Fibroblast of skin of left biceps (primary cell): ENCODE results near the gene CADM2.

Source experiments
- DNase-seq, 2 experiments: peaks; one replicate each; pipeline ENCODE4 v3.0.0-alpha.2; 2013; ENCODE audit warnings: low read depth in 2 of 2

CADM2 gene

DNA sequence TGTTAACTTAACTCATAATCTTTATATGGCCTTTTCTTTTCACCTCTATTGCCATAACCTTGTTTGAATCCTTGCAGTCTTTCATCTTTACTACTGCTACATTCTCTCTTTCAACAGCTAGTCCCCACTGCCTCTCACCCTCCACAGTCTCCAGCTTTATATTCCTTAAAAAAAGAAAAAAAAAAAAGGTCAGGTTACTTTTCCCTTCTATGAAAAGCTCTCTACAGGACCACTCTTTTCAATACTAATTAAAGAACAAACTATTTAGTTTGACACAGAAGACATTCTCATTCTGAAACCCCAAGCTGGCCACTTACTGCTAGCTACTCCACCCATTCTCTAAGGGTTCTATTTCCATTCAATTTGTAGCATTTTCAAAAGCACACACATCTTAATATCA lies 25.6 kb downstream of the CADM2 start:
- DNase-seq = no peak

DNA sequence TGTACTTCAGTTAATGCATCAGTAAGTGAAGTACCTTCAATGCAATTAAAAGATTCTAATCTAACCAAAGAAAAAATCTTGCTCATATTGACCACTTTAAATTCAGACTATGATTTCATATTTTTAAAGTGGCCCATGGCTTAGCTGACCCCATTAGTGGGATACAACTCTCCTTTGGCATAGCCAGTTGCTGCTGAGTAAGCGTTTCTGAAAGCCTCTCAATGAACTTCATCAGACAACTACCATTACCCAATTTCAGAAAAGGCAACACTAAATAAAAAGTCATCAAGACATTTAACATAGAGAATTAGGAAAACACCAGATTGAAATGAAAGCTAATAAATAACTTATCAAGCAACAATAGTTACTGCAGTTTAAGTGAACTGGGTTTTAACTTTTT lies 27.0 kb downstream of the CADM2 start:
- no peak for DNase-seq

DNA sequence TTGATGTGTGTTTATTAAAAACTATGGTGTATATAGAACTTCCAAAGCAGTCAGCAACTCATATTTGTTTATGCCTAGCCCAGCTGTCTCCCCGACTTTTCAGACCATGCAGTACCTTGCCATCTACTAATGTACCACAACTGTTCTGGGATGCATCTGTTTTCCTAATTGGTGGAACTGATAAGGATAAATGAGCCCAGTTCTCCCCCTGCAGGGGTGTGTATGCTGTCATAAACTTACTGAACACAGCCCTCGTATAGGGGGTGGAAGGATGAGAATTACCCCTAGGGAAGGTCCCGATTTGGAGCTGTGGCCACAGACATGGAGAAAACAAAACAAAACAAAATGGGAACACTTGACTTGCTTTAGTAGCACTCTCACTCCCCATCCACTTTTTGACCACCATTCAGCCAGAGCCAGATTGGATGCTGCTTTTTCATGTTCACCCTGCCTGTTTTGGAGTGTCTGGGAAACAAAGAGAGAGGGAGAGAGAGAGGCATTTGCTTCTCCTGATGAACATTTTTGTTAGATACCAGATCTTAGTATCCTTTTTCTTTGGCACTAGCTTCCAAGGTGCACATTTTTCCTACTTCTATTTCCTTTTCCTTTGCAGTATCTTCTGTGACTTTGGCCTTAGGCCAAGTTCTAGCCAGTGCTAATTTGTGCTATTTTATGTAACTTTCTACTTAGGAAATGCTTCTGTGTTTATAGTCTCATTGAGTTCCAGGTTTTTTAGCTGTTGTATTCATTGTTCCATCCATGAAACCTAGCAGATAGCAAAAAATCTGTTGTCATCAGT lies 29.1 kb downstream of the CADM2 start:
- DNase-seq = no peak

DNA sequence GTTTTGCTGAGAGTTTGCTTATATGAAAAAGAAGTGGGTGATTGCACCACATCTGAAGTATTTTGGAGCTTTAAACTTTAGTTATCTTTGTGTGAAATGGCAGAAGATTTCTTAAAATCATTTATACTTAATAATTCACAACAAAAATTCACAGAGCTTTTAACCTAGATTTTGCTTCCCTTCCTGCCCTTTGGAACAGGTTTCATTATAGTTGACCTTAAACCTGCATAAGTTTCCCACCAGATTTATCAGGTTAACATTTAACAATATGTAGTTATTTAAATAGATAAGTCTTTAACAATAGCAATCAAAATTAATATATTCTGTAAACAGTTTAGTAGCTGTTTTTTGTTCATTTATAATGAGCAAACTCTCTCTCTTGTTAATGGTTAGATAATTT lies 30.3 kb downstream of the CADM2 start:
- no peak for DNase-seq

DNA sequence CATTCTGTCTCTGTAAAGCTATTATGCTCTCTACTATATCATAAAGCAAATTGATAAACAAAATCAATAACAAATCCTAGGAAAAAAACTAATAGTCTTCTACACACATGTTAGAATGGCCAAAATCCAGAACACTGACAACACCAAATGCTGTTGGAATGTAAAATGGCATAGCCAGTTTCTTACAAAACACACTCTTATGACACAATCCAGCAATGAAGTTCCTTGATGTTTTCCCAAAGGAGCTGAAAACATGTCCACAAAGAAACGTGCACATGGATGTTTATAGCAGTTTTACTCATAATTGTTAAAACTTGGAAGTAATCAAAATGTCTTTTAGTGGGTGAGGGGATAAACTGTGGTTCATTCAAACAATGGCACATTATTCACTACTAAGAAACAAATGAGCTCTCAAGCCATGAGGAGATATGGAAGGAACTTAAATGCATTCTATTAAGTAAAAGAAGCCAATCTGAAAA lies 32.7 kb downstream of the CADM2 start:
- DNase-seq = no peak

DNA sequence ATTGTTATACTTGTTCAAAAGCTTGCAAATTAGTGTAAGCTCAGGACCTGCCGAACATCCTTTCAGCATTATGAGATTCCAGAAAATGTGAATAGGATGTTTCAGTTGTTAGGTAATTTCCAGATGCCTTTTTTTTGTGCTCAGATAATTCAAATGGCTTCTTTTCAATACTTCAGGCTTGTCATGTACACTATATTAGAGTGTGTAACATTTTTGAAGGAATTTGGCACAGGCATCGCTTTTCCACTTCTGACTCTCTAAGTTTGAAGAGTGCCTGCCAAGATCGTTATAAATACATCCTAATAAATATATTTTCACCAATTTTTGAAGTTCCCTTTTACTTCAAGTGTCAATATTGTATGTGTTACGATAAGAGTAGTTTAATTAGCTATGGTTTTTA lies 35.2 kb downstream of the CADM2 start:
- DNase-seq = no peak

DNA sequence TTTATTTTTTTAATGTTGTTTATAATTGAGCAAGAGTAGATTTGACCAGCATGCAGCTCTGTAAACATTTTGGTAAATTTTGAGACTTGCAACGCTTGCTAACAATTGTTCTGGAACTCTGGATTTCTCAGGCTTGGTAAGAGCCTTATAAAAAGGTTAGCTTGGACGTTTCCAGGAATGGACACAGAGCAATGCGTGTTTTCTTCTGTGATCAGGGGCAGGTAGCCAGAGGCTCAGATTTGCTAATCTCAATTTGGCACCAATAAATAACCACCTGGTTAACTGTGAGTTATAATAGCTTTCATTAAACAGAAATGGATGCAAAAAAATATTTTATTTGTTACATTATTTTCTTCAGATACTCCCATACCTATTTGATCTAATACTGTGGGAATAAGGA lies 39.8 kb downstream of the CADM2 start:
- no peak for DNase-seq

DNA sequence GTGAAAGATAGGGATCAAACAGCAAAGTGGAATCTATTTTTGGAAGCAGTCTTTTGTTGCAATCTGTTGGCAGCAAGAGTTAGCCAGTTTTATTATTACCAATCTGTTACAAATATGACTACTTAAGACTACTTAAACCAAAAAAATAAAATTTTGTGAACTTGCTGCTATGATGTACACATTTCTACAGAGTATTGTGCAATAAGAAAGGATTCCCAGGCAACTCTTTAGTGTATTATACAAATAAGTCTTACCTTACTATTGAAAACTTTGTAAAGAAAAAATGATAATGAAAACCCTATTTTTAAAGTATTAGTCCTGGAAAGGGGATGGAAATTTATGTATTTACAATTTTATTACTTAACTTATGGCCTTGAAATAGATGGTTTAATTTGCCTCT lies 44.7 kb downstream of the CADM2 start:
- DNase-seq = no peak

DNA sequence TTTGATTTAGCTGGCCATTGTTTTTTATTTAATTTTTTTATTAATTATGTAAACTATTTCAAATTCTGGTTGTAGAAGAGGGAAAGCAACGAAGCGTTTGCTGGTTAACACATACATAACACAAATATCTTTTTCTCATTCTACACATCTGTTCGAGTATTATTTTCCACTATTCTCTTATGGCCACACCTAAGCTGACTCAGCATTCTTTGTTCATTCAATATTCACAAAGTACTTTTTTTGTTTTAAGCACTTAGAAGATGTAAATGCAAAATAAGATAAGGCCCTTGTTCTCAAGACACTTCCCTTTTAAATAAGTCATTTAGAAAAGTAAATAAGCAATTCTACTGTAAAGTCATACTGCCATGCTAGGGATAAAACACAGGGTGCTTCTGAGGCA lies 45.4 kb downstream of the CADM2 start:
- DNase-seq = no peak

DNA sequence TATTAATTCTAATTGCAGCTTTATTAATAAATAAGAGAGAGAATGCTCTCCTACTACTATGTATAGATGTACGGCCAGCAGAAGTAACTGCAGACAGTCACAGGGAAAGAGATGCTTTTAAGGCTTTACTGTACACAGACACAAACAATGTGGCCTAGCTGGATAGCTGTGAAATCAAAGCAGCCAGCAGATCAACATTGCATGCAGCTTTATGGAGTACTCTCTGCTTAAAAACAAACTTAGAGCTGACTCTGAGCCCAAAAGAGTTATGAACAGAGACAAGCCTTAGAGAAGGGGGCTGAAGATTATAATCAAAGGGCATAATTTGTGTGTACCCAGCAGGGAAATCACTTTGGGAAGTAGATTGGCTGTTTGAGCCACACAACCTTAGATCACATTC lies 47.2 kb downstream of the CADM2 start:
- DNase-seq = no peak

DNA sequence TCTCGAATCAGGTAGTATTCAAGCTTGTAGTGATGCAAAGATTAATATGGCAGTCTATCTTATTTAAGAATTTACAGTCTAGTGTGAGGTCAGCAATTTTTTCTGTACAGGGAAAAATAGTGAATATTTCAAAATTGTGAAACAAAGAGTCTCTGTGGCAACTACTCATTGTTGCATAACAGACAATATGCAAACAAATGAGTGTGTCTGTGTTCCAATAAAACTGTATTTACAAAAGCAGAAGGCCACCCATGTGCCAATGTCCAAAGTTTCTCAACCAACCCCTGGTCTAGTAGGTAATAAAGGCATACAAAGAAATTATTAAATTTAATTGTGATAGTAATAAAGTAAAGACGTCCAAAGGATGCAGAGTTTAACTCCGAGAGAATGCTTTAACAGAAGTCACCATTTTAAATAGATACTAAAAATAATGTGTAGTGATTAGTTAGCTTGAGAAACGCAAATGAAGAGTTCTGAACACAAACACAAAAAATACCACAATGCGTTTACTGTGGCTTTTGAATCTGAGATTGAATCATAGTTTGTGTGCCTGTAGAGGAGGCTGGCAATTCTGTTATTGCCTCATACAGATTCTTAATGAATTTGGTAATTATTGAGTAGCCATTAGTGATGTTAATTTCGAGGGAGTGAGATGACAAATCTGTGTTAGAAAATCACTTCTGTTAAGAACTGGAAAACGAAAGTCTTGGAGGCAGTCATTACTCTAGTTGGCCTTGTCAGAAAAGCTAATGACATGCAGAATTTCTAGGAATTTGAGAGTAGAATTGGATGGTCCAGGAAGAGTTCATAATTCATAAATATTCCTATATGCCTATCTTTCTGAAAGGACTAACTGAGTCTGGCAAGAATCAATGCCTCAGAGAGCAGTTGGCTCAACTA lies 48.7 kb downstream of the CADM2 start:
- no peak for DNase-seq

DNA sequence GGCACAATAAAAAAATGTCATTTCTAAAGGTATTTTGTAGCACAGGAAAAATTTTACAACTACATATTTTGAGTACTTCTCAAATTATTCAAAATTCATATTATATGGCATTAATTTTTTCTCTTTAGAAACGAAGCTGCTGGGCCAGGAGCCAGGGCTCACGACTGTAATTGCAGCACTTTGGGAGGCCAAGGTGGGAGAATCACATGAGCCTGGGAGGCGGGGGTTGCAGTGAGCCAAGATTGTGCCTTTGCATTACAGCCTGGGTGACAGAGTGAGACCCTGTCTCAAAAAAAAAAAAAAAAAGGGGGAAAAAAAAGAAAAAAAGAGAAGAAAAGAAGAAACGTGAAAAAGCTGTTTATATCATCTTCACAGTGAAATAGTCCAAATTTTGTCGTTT lies 62.0 kb downstream of the CADM2 start:
- DNase-seq = no peak

DNA sequence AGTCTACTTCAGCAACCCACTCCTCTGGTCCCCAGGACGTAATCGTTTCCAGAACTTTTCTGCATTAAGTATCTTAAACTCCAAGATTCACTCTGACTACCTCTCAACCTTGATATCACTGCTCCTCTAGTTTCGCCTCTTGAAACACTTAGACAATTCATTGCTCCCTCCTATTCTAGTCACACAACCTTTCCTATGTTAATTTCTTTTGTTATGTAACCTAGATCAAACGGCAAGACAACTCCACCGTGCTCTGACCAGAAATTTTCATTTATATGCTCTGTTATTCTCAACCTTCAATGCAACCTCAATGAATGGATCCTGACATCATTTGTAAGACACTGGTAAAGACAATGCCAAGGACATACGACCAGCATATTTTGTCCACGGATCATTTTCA lies 71.3 kb downstream of the CADM2 start:
- DNase-seq = no peak

DNA sequence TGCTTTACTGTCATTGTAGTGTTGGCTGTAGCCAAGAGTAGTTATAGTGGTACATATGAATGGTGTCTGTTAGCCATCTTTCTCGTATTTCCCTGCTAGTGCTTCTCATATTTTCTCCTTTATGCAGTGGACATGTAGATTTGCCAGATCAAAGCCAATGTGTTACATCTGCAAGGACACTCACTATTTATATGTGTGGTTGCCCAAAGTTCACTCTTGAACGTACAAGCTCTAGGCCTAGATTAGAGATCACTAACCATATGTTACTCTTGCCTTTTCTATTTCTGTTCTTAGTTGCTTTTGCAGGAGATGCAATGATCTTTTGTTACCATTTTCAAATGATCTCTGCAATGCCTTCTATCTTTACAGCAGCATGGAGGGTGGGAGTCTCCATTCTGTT lies 78.4 kb downstream of the CADM2 start:
- no peak for DNase-seq

DNA sequence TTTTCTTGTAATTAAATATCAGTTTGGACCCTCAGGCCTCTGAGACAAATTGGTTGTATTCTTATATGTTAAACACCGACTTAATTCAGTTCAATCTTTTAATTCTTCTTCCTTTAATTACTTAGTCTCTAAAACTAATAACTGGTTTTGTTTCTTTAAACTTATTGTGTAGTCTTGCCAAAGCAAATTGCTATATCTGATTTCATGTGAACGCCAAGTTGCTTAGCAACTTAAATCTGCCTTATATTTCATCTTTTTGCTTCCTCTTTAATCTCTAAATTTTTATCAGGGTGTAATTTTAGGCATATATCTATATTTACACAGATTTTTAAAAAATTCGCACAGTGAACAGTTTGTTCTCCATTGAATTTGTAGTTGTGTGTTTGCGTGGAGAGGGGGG lies 82.2 kb downstream of the CADM2 start:
- DNase-seq = no peak

DNA sequence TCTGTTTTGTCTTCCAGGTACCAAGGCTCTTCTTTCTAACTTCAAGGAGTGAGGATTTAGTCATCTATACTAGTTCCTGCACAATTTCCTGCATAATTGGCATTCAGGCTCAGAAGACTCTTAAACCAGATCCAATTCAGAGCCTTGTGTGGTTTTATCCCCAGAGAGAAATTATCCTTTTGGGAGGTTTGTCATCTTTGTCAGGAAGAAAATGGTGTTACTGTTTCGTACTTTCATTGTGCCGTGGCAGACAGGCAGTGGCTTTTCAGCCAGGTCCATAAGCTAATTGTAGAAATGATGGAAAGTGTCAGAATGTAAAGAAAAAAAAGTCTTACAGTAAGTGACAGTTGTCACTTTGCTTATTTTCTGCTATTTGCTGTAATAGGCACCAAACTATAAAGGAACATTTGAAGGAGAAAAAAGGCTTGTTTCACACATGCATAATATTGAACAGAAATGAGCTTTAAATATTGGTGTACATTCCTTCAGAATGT lies 82.8 kb downstream of the CADM2 start:
- DNase-seq = no peak

DNA sequence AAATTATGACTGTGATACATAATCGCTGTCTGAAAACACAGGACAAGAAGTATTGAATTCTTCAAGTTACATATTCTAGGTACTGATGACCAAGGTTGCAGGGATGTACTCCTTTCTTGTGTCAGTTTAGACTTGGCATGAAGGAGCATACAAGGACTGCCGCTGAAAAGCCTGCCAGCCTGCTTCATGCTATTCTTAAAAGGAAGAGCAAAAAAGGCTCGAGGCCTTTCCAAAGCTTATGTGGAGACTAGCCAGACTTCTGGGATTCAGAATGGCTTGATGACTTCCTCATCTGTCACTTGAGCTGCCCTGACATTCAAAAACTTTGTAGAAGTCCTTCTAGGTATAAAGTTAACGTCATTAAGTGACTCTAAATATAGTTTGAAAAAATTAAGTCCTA lies 92.0 kb downstream of the CADM2 start:
- DNase-seq = no peak

DNA sequence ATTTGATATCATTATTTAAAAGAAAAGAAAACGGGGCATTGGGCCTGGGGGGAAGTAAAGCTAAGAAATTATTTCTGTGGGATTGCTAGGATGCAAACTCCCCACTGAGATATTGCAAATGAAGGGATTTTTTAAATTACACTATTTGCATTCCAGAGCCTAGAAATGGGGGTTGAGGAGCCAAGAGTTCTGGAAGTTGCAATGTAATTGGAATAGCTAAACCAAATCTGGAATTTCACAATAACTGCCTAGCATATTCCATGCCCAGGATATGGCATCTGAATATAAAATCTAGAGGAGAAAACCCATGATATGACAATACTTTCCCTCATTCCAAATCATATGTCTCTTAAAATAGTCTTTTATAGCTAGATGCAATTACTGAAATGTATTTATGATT lies 93.0 kb downstream of the CADM2 start:
- DNase-seq = no peak

DNA sequence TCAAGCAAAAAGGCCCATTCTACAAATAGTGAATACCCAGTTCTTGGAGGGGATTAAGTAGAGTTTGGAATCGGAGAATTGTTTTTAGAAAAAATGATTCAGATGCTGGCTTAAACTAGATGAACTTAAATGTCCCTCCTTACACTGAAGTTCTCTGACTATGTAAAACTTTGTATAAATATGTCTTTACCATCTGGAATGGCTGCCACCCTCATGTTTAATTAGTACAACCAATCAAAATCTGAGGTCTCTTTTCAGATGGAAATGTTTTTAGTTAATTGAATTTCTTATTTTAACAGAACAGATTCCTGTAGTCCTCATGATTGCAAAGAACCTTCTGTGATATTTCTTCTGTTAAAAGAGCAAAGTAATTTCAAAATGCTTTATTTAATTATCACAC lies 94.8 kb downstream of the CADM2 start:
- no peak for DNase-seq

DNA sequence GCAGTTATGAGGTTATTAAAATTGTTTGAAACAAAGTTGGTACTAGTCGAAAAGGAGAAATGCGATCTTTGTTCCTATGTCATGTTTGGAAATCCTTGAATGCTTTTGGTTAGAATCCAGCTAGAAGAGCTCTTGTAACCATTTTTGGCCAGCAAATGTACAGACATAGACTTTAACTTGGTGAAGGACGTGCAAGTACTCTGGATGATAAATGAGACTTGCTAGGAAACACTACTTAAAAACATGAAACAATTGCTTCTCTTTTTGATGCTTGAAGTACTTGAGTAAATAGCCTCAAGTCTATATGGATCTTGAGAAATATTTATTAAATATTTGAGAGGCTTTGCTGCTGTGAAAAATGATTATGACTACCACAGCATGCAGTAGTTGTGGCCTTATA lies 95.8 kb downstream of the CADM2 start:
- no peak for DNase-seq

DNA sequence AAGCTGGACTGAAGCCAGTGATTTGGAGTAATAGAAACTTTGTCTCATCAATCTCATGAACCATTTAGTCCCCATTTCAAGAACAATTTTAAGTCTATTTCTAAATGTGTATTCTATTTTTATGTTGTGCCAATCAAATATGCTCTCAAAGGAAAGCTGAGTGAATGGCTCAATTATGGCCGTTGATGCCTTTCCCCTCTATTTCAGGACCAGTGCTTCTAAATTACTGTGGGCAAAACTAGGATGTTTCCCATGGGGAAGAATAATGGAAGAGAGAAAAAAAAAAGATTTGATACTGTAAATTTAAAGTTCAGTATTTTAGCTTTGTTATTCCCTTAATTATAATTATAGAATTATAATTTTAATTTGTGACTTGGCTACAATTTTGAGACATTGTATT lies 110.1 kb downstream of the CADM2 start:
- DNase-seq = no peak

DNA sequence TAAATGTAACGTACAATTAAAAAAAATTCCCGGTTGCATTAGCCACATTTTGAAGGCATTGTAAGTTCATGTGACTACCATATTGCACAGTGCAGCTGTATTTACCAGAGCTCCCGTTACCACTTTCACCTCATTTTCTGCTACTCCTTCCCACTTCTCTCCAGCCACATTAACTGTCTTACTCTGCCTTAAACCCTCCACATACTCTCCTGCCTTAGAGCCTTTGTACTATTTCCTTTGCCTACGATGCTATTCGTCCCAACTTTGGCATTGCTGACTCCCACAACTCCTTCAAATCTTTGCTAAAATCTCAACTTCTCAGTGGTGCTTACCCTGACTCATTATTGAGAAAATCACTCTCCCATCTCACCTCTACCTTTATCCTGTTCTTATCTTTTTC lies 115.2 kb downstream of the CADM2 start:
- DNase-seq = no peak

DNA sequence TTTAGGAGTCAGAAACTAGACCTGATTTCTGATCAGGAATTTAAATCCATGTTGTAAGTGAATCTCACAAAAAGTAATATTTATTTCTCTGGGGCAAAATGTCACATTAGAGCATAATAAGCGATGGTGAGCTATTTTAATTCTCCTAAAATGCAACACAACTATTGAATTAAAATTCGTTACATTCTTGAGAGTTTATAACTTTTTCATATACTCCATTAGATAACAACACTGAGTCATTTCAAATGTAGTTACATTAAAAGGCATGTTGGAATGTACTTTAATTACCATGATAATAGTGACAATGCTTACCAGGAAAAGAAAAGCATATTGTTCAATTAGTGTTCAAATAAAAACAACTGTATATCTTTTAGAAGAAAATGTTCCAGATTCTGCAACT lies 116.9 kb downstream of the CADM2 start:
- DNase-seq = no peak
